Hepatocyte (in vitro differentiated cells): ENCODE data around the gene HPCAL4. TPM values are rescaled to one million over a fixed set of nuclear protein-coding genes. Genes with fewer than 3 reads are reported as not detected.

Experiments used
- DNase-seq: peaks from one replicate; pipeline ENCODE4 v3.0.0-alpha.2; 2016; ENCODE audit warnings: low spot score
- H2AFZ ChIP-seq: fragments of 200-600 bp; sonication (generic); 2 replicates; pipeline ENCODE4 v1.6.0; 2016; ENCODE audit warnings: antibody characterized with exemption, mild to moderate bottlenecking
- H3K27ac ChIP-seq: fragments of 200-600 bp; sonication (generic); 2 replicates; pipeline ENCODE4 v1.5.1; 2016; ENCODE audit warnings: mild to moderate bottlenecking
- H3K27me3 ChIP-seq: fragments of 200-600 bp; sonication (generic); 2 replicates; pipeline ENCODE4 v1.6.1; 2016
- H3K36me3 ChIP-seq: fragments of 200-600 bp; sonication (generic); replicated peaks from 2 replicates; pipeline ENCODE4 v1.5.1; 2016; ENCODE audit warnings: low read depth; ENCODE audit not compliant: insufficient read depth
- H3K4me1 ChIP-seq: fragments of 200-600 bp; sonication (generic); 2 replicates; pipeline ENCODE4 v1.5.1; 2016; ENCODE audit warnings: mild to moderate bottlenecking, moderate library complexity; ENCODE audit not compliant: insufficient read depth
- H3K4me2 ChIP-seq: fragments of 200-600 bp; sonication (generic); 2 replicates; pipeline ENCODE4 v1.6.0; 2016
- H3K4me3 ChIP-seq: fragments of 200-600 bp; sonication (generic); 2 replicates; pipeline ENCODE4 v1.5.1; 2016; ENCODE audit warnings: mild to moderate bottlenecking
- H3K79me2 ChIP-seq: fragments of 200-600 bp; sonication (generic); 2 replicates; pipeline ENCODE4 v1.6.0; 2017; ENCODE audit warnings: mild to moderate bottlenecking
- H3K9me2 ChIP-seq: fragments of 200-600 bp; sonication (generic); replicated peaks from 2 replicates; pipeline ENCODE4 v1.6.0; 2017; ENCODE audit warnings: mild to moderate bottlenecking; ENCODE audit not compliant: insufficient read depth
- H3K9me3 ChIP-seq: fragments of 200-600 bp; sonication (generic); 2 replicates; pipeline ENCODE4 v1.5.1; 2016; ENCODE audit warnings: low read depth, mild to moderate bottlenecking
- H4K20me1 ChIP-seq: fragments of 200-600 bp; sonication (generic); 2 replicates; pipeline ENCODE4 v1.6.0; 2016; ENCODE audit warnings: mild to moderate bottlenecking; ENCODE audit not compliant: insufficient read depth, poor library complexity, severe bottlenecking
- EZH2 ChIP-seq: fragments of 200-600 bp; sonication (generic); IDR thresholded peaks from 2 replicates; pipeline ENCODE4 v1.6.1; 2016; ENCODE audit warnings: antibody characterized with exemption, mild to moderate bottlenecking, borderline replicate concordance
- EZH2phosphoT487 ChIP-seq: fragments of 200-600 bp; sonication (generic); IDR thresholded peaks from one replicate; pipeline ENCODE4 v1.6.1; 2018; ENCODE audit warnings: antibody characterized with exemption, mild to moderate bottlenecking, low read depth, moderate library complexity; ENCODE audit not compliant: unreplicated experiment, severe bottlenecking
- WGBS: methylation state at CpG from one replicate; pipeline ENCODE4 v1.1.6; 2016; ENCODE audit warnings: low lambda C conversion rate; ENCODE audit errors: missing lambda C conversion rate; 5-methylcytosine and 5-hydroxymethylcytosine counted together
- polyA plus RNA-seq: library from polyadenylated mRNA; unstranded; fragments of >200 nt; fragmentation: Nextera tagmentation; extraction: Ambion mirVana; gene quantifications from 2 replicates; pipeline ENCODE4 v1.2.1, GENCODE V29; 2016
- total RNA-seq: library from RNA; depleted of rRNA; stranded (reverse); fragments of >200 nt; gene quantifications from 2 replicates; pipeline ENCODE4 v1.2.3, GENCODE V29; 2014
- TF ChIP-seq, protein P1 (sequence below): fragments of 200-600 bp; sonication (generic); IDR thresholded peaks from 2 replicates; pipeline ENCODE4 v1.5.1; 2016; ENCODE audit warnings: antibody characterized with exemption, mild to moderate bottlenecking; ENCODE audit not compliant: poor library complexity

Gene HPCAL4
- total and polyA plus RNA-seq, 2 experiments from 2014 or later, result 13.8 to 15.8 TPM

DNA sequence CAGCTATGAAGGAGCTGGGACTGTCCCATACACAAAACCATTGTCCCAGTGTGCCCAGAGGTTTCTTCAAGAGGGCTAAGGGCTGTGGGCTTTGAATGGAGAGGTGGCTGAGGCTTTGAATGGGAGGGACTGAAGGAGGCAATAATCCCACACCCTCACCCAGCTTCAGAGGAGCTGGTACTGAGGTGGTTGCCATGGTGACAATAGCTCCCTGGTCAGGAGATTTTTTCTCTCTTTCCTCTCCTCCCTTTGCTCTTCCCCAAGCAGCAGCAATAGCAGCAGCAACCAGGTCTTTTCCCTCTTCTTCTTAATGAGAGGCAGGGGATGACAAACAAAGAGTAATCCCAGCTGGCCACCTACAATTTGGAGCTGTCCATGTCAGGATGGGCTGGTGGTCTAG lies 1.6 kb downstream of the HPCAL4 start:
- TF ChIP-seq EZH2, result no peak
- no peaks in the 10 kb centered on the region for H4K20me1 ChIP-seq
- peaks cover 13% of the 10 kb centered on the region for H3K4me1 ChIP-seq
- H3K9me2 ChIP-seq, result no peaks in the 10 kb centered on the region
- no peaks in the 10 kb centered on the region for H3K36me3 ChIP-seq
- H3K4me2 ChIP-seq, result no peak overlapping the region
- no peak for DNase-seq
- H2AFZ ChIP-seq, result no peak overlapping the region
- H3K9me3 ChIP-seq, result no peaks in the 10 kb centered on the region
- H3K79me2 ChIP-seq, result no peaks in the 10 kb centered on the region
- peaks cover 80% of the 10 kb centered on the region for H3K27me3 ChIP-seq
- H3K4me3 ChIP-seq, result no peak overlapping the region
- no peak overlapping the region for H3K27ac ChIP-seq

GRCh38 chr1:39689214-39689613 lies 2.0 kb downstream of the HPCAL4 start:
- Histone ChIP-seq H3K27me3 (peaks cover 80% of the 10 kb centered on the region), H3K79me2 (no peaks in the 10 kb centered on the region), H3K36me3 (no peaks in the 10 kb centered on the region), H2AFZ (no peak overlapping the region), H3K27ac (no peak overlapping the region), H3K4me1 (peaks cover 13% of the 10 kb centered on the region), H3K9me3 (no peaks in the 10 kb centered on the region), H3K4me3 (no peak overlapping the region), H3K9me2 (no peaks in the 10 kb centered on the region), H3K4me2 (no peak overlapping the region), H4K20me1 (no peaks in the 10 kb centered on the region)
- TF ChIP-seq EZH2 (no peak), EZH2phosphoT487 (no peak)
- TF ChIP-seq, protein P1, sequence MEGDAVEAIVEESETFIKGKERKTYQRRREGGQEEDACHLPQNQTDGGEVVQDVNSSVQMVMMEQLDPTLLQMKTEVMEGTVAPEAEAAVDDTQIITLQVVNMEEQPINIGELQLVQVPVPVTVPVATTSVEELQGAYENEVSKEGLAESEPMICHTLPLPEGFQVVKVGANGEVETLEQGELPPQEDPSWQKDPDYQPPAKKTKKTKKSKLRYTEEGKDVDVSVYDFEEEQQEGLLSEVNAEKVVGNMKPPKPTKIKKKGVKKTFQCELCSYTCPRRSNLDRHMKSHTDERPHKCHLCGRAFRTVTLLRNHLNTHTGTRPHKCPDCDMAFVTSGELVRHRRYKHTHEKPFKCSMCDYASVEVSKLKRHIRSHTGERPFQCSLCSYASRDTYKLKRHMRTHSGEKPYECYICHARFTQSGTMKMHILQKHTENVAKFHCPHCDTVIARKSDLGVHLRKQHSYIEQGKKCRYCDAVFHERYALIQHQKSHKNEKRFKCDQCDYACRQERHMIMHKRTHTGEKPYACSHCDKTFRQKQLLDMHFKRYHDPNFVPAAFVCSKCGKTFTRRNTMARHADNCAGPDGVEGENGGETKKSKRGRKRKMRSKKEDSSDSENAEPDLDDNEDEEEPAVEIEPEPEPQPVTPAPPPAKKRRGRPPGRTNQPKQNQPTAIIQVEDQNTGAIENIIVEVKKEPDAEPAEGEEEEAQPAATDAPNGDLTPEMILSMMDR, result no peak
- 60% methylated on average over 2 of the region's 2 CpGs for WGBS
- DNase-seq, result no peak

DNA sequence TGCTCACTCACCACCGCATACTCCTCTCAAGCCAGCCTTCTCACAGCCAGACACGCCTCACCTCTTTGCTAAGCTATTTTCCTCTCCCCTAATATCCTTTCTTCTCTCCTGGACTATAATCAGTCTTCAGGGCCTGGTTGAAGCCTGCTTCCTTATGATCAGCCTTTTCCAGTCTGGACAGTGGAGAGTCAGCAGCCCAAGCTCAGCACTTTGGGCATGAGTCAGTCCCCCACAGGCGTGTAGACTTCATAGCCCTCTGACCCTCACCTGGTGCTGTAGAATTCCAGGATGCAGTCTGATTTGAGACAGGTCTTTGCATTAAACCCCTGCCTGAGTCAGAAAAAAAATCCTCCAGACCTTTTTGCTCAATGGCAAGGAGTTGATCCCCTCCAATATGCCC lies 2.5 kb downstream of the HPCAL4 start:
- Histone ChIP-seq H3K4me3 (no peak overlapping the region), H3K27me3 (peaks cover 80% of the 10 kb centered on the region), H3K4me1 (peaks cover 13% of the 10 kb centered on the region)

GRCh38 chr1:39687243-39687642 lies 4.0 kb downstream of the HPCAL4 start:
- no peaks in the 10 kb centered on the region for H3K9me3 ChIP-seq
- no peak for TF ChIP-seq EZH2
- TF ChIP-seq, protein P1, result no peak
- no peak for TF ChIP-seq EZH2phosphoT487
- no peak overlapping the region for H3K4me2 ChIP-seq
- no peaks in the 10 kb centered on the region for H3K9me2 ChIP-seq
- H4K20me1 ChIP-seq, result no peaks in the 10 kb centered on the region
- H3K4me3 ChIP-seq, result no peak overlapping the region
- H3K79me2 ChIP-seq, result no peaks in the 10 kb centered on the region
- no peak overlapping the region for H3K27ac ChIP-seq
- H2AFZ ChIP-seq, result no peak overlapping the region
- no peak for DNase-seq
- peaks cover 9% of the 10 kb centered on the region for H3K4me1 ChIP-seq
- 56% methylated on average over 2 of the region's 2 CpGs for WGBS
- H3K27me3 ChIP-seq, result peaks cover 79% of the 10 kb centered on the region
- no peaks in the 10 kb centered on the region for H3K36me3 ChIP-seq

More for the DNA sequence above, 2.5 kb downstream of the HPCAL4 start:
- H2AFZ ChIP-seq, result no peak overlapping the region
- no peaks in the 10 kb centered on the region for H3K9me2 ChIP-seq
- no peak for TF ChIP-seq EZH2phosphoT487
- no peak for TF ChIP-seq EZH2
- TF ChIP-seq, protein P1, result no peak
- 43% methylated on average over 3 of the region's 3 CpGs for WGBS
- no peak overlapping the region for H3K4me2 ChIP-seq
- no peak for DNase-seq
- H3K36me3 ChIP-seq, result no peaks in the 10 kb centered on the region
- H3K9me3 ChIP-seq, result no peaks in the 10 kb centered on the region
- H3K27ac ChIP-seq, result no peak overlapping the region
- H3K79me2 ChIP-seq, result no peaks in the 10 kb centered on the region
- H4K20me1 ChIP-seq, result no peaks in the 10 kb centered on the region
